K562 (cell line): ENCODE measurements around the gene LIAS. TPM values are rescaled to one million over a fixed set of nuclear protein-coding genes. Genes with fewer than 3 reads are reported as not detected.

Experiments
- BRD4 ChIP-seq: fragments of 200-600 bp; sonication (generic); IDR thresholded peaks from 2 replicates; pipeline ENCODE4 v1.6.1; 2017; ENCODE audit warnings: inconsistent platforms
- ELF1 ChIP-seq: fragments of 200-800 bp; sonication (Bioruptor generic); IDR thresholded peaks from 2 replicates; pipeline ENCODE4 v1.6.1; 2016; ENCODE audit warnings: missing genetic modification characterization, missing compliant biosample characterization
- ETV6 ChIP-seq, 3 experiments: fragments of 150-350 bp in 1 of 3; sonication (generic) in 1 of 3; formaldehyde crosslinking in 1 of 3; IDR thresholded peaks; 2 replicates each; pipeline versions ENCODE4 v1.6.1 to v1.8.0; 2014 to 2022; ENCODE audit warnings: borderline replicate concordance in 2 of 3, low read depth in 2 of 3, antibody characterized with exemption in 1 of 3, low read length in 1 of 3, mild to moderate bottlenecking in 1 of 3, missing genetic modification reagents in 1 of 3
- GTF2A2 ChIP-seq: IDR thresholded peaks from 2 replicates; pipeline ENCODE4 v1.6.1; 2016; ENCODE audit warnings: mild to moderate bottlenecking, missing genetic modification characterization, missing compliant biosample characterization
- HDAC1 ChIP-seq, 2 experiments: fragments of 450-650 bp; IDR thresholded peaks; 2 replicates each; pipeline ENCODE4 v1.6.1; 2016 to 2017; ENCODE audit warnings: inconsistent platforms in 1 of 2, mild to moderate bottlenecking in 1 of 2, moderate library complexity in 1 of 2
- HNRNPH1 ChIP-seq: fragments of 200-400 bp; formaldehyde crosslinking; optimal IDR thresholded peaks from 2 replicates; pipeline ENCODE3; 2017; ENCODE audit warnings: low read depth, mild to moderate bottlenecking, low read length, moderate library complexity
- KAT7 ChIP-seq: sonication (generic); formaldehyde crosslinking; IDR thresholded peaks from 2 replicates; pipeline ENCODE4 v1.8.0; 2022; ENCODE audit warnings: missing genetic modification reagents, mild to moderate bottlenecking, borderline replicate concordance
- KDM4B ChIP-seq, 2 experiments: fragments of 450-650 bp in 1 of 2; sonication (generic) in 1 of 2; IDR thresholded peaks; 2 replicates each; pipeline ENCODE4 v1.6.1; 2016 to 2017; ENCODE audit warnings: borderline replicate concordance in 2 of 2, antibody characterized with exemption in 1 of 2, low read depth in 1 of 2, mild to moderate bottlenecking in 1 of 2
- PCBP1 ChIP-seq: fragments of 200-400 bp; formaldehyde crosslinking; IDR thresholded peaks from 2 replicates; pipeline ENCODE4 v1.6.1; 2018; ENCODE audit warnings: mild to moderate bottlenecking, low read depth, low read length; ENCODE audit not compliant: poor library complexity, severe bottlenecking
- POLR2A ChIP-seq: fragments of 450-650 bp; conservative IDR thresholded peaks from 2 replicates; pipeline ENCODE4 v1.6.1; 2016
- PPARD ChIP-seq: fragments of 250-450 bp; sonication (Bioruptor Pico); IDR thresholded peaks from 2 replicates; pipeline ENCODE4 v1.8.0; 2022; ENCODE audit warnings: inconsistent platforms, mild to moderate bottlenecking, moderate library complexity
- RBBP5 ChIP-seq: fragments of 200-600 bp; sonication (generic); IDR thresholded peaks from 2 replicates; pipeline ENCODE4 v1.6.1; 2012; ENCODE audit warnings: borderline replicate concordance, mild to moderate bottlenecking, low read length, control low read depth, inconsistent platforms; ENCODE audit not compliant: insufficient read depth, poor library complexity, severe bottlenecking
- THRAP3 ChIP-seq: fragments of 450-650 bp; IDR thresholded peaks from 2 replicates; pipeline ENCODE4 v1.6.1; 2016; ENCODE audit warnings: mild to moderate bottlenecking, inconsistent platforms, borderline replicate concordance
- ZNF165 ChIP-seq: fragments of 250-450 bp; sonication (Bioruptor Pico); IDR thresholded peaks from 2 replicates; pipeline ENCODE4 v1.4.0; 2020; ENCODE audit warnings: borderline replicate concordance
- ZNF263 ChIP-seq: sonication (generic); formaldehyde crosslinking; IDR thresholded peaks from 2 replicates; pipeline ENCODE4 v1.8.0; 2022; ENCODE audit warnings: mild to moderate bottlenecking, missing genetic modification reagents, borderline replicate concordance
- ZNF274 ChIP-seq: IDR thresholded peaks from 2 replicates; pipeline ENCODE4 v1.6.1; 2011; ENCODE audit warnings: low read depth, mild to moderate bottlenecking, low read length, moderate library complexity, borderline replicate concordance
- ZNF586 ChIP-seq: fragments of 450-650 bp; formaldehyde crosslinking; conservative IDR thresholded peaks from 2 replicates; pipeline ENCODE4 v1.4.0; 2020; ENCODE audit warnings: mild to moderate bottlenecking, moderate library complexity
- polyA plus RNA-seq, 8 experiments: library from polyadenylated mRNA; depleted of rRNA in 4 of 8; stranded (reverse) in 5 of 8; unstranded in 3 of 8; fragments of >200 nt; fragmentation: Nextera tagmentation in 2 of 8; fragmentation: Illumina TruSeq in 1 of 8; extraction: Ambion mirVana in 2 of 8; extraction: Trizol in 1 of 8; gene quantifications; 2 replicates each; pipeline versions ENCODE4 v1.2.1 to v1.2.3, GENCODE V29; 2011 to 2014; ENCODE audit warnings: inconsistent platforms in 1 of 8, missing spikeins in 1 of 8
- total RNA-seq, 7 experiments: library from RNA; depleted of rRNA in 6 of 7; stranded (reverse); fragments of >200 nt in 6 of 7; fragmentation: Illumina TruSeq in 2 of 7; extraction: Trizol in 2 of 7; gene quantifications; 2 replicates each; pipeline versions ENCODE4 v1.2.1 to v1.2.3, GENCODE V29; 2011 to 2021; ENCODE audit warnings: low replicate concordance in 1 of 7
- TF ChIP-seq, protein P1 (sequence below), 2 experiments: fragments of 450-650 bp in 1 of 2; sonication (generic) in 1 of 2; formaldehyde crosslinking in 1 of 2; IDR thresholded peaks; 2 replicates each; pipeline versions ENCODE4 v1.7.1 to v1.9.0; 2016 to 2022; ENCODE audit warnings: inconsistent platforms in 1 of 2, mild to moderate bottlenecking in 1 of 2, missing genetic modification reagents in 1 of 2

Gene LIAS
- total and polyA plus RNA-seq, 9 of the 15 experiments (the other 6 are each of a cell fraction or from before 2014, with no cell fraction given): 21.9 to 57.1 (median 42.1) TPM

DNA sequence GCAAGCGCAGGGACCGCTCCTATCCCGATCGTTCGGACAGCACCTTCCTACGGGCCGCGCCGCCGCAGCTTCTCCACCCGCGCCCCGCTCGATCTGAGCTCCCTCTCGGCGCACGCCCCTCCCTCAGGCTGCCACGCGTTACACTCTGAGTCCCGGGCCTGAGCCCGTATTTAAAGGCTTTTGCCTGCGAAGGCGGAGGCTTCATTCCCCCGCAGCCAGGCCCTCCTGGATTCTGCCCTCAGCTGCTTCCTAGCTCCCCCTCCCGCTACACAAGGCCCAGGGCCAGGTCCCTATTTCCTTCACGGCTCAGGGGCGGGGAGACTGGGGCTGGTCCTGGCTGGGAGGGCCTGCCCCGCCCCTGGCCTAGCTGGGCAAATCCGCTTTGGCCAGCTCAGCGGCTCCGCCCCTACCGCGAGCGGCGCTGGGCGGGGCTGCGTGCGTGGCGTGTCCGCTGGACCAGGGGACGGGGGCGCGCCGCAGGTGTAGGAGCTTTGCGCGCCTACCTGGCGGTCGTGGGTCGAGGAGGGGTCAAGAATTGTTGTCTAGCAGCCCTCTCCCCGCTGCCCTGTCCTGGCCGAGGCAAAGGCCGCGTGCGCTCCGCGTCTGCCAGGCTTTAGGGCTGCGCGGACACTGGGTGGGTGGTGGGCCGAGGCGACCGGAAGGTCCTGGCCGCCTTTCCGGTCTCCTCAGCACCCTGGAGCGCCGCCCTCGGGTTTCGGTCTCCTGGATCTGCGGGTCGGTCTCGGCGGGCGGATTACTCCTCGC is 68.6 kb downstream of the LIAS start, which contains the start of gene UGDH (continued):
- no peak for TF ChIP-seq THRAP3
- no peak for TF ChIP-seq PPARD (CRISPR knock-in tag)
- TF ChIP-seq ZNF165 (CRISPR knock-in tag): 0 out of 2 replicates have a peak, but pooled peaks have one; percentile 60
- no peak for TF ChIP-seq ZNF586 (CRISPR knock-in tag)
- peak in 1 of 2 experiments; percentile 89; a peak in 1 of 4 replicates for TF ChIP-seq KDM4B (IDR thresholded peaks at IDR 0.05; ENCODE audit: borderline replicate concordance in 2 of 2, low read depth in 1 of 2)
- no peak for TF ChIP-seq ZNF274
- peak; percentile 93 for TF ChIP-seq POLR2A
- no peak; the same call in 1 of the 2 replicates for TF ChIP-seq ELF1 (tag)
- TF ChIP-seq HDAC1 (IDR thresholded peaks at IDR 0.05): peak in 1 of 2 experiments; percentile 87; a peak in 2 of 4 replicates
- no peak; the same call in 1 of the 2 replicates for TF ChIP-seq ZNF263 (CRISPR knock-in tag)
- peak; percentile 57; the same call in 1 of the 2 replicates for TF ChIP-seq KAT7 (CRISPR knock-in tag)
- no peak for TF ChIP-seq GTF2A2 (tag)
- peak; percentile 76 for TF ChIP-seq PCBP1
- TF ChIP-seq, protein P1, sequence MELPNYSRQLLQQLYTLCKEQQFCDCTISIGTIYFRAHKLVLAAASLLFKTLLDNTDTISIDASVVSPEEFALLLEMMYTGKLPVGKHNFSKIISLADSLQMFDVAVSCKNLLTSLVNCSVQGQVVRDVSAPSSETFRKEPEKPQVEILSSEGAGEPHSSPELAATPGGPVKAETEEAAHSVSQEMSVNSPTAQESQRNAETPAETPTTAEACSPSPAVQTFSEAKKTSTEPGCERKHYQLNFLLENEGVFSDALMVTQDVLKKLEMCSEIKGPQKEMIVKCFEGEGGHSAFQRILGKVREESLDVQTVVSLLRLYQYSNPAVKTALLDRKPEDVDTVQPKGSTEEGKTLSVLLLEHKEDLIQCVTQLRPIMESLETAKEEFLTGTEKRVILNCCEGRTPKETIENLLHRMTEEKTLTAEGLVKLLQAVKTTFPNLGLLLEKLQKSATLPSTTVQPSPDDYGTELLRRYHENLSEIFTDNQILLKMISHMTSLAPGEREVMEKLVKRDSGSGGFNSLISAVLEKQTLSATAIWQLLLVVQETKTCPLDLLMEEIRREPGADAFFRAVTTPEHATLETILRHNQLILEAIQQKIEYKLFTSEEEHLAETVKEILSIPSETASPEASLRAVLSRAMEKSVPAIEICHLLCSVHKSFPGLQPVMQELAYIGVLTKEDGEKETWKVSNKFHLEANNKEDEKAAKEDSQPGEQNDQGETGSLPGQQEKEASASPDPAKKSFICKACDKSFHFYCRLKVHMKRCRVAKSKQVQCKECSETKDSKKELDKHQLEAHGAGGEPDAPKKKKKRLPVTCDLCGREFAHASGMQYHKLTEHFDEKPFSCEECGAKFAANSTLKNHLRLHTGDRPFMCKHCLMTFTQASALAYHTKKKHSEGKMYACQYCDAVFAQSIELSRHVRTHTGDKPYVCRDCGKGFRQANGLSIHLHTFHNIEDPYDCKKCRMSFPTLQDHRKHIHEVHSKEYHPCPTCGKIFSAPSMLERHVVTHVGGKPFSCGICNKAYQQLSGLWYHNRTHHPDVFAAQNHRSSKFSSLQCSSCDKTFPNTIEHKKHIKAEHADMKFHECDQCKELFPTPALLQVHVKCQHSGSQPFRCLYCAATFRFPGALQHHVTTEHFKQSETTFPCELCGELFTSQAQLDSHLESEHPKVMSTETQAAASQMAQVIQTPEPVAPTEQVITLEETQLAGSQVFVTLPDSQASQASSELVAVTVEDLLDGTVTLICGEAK (IDR thresholded peaks at IDR 0.05): peak; percentile 95
- TF ChIP-seq, protein P1 (CRISPR knock-in tag; IDR thresholded peaks at IDR 0.05): no peak
- peak; percentile 95 for TF ChIP-seq RBBP5
- TF ChIP-seq BRD4: 0 out of 2 replicates have a peak, but pooled peaks have one; percentile 55
- TF ChIP-seq HNRNPH1: no peak
- TF ChIP-seq ETV6 (IDR thresholded peaks at IDR 0.05; ENCODE audit: borderline replicate concordance in 1 of 2, low read depth in 2 of 2, low read length in 1 of 2): no peak
- TF ChIP-seq ETV6 (CRISPR knock-in tag; IDR thresholded peaks at IDR 0.05; ENCODE audit: borderline replicate concordance): peak; percentile 32; the same call in 1 of the 2 replicates
